ENCODE measurements around the gene DEAF1. TPM values are rescaled to one million over a fixed set of nuclear protein-coding genes. Genes with fewer than 3 reads are reported as not detected.

Gene DEAF1
- total RNA-seq, 4 donors from 2014 or later: 14.8 to 42.4 (median 25.2) TPM

- Histone ChIP-seq H3K4me3 (peak overlapping the region in 2 of 4 donors; percentile 14 to 51), H3K27me3 (peaks cover 42 to 59% (median 57%) of the 10 kb centered on the region in 3 donors), H3K27ac (no peak overlapping the region), H3K4me1 (peaks cover 4 to 12% of the 10 kb centered on the region in 2 donors), H3K36me3 (no peaks in the 10 kb centered on the region), H3K9me3 (no peaks in the 10 kb centered on the region)
- in situ Hi-C loops (cut with MboI; ENCODE audit: low sequenced_read_pairs in 4 of 4) (loop anchor here in 3 of 4 donors (25.0 kb wide), 1 partner anchor 158 kb away; the partner anchor contains the start of genes LMNTD2 (in 3 of the 3) and RASSF7 (in 3 of the 3)), intact Hi-C loops (cut with DNase I; ENCODE audit: low total_unique reads) (no loop called here)
- no peak for TF ChIP-seq POLR2A (IDR thresholded peaks at IDR 0.05)
- ATAC-seq (no peak), DNase-seq (no peak)
Measured at GRCh38 chr11:720017-720641, 25.1 kb upstream of the DEAF1 start.

- no peaks in the 10 kb centered on the region for H3K9me3 ChIP-seq
- intact Hi-C loops (cut with DNase I; ENCODE audit: low total_unique reads): no loop called here
- peaks cover 37 to 52% (median 50%) of the 10 kb centered on the region in 3 donors for H3K27me3 ChIP-seq
- no peaks in the 10 kb centered on the region for H3K36me3 ChIP-seq
- no peak overlapping the region for H3K27ac ChIP-seq
- in situ Hi-C loops (cut with MboI; ENCODE audit: low sequenced_read_pairs in 4 of 4): loop anchor here in 3 of 4 donors (25.0 kb wide), 1 partner anchor 157 kb away; the partner anchor contains the start of genes LMNTD2 (in 3 of the 3) and RASSF7 (in 3 of the 3)
- no peak for TF ChIP-seq CTCF (IDR thresholded peaks at IDR 0.05 in 4 of 5, conservative IDR thresholded peaks at IDR 0.05 in 1 of 5)
- TF ChIP-seq POLR2A (IDR thresholded peaks at IDR 0.05): no peak
- H3K4me1 ChIP-seq: peaks cover 4 to 12% of the 10 kb centered on the region in 2 donors
- DNase-seq: no peak
- ATAC-seq: no peak
- no peak overlapping the region for H3K4me3 ChIP-seq
Measured at GRCh38 chr11:719214-720016, 24.4 kb upstream of the DEAF1 start.

GRCh38 chr11:714436-714835 is 19.4 kb upstream of the DEAF1 start:
- Histone ChIP-seq H3K4me3 (no peak overlapping the region), H3K36me3 (no peaks in the 10 kb centered on the region), H3K9me3 (no peaks in the 10 kb centered on the region), H3K27me3 (peaks cover 13 to 18% (median 15%) of the 10 kb centered on the region in 3 donors), H3K27ac (no peak overlapping the region), H3K4me1 (no peaks in the 10 kb centered on the region)
- ATAC-seq (no peak), DNase-seq (no peak)
- no peak for TF ChIP-seq POLR2A (IDR thresholded peaks at IDR 0.05)
- no peak for TF ChIP-seq CTCF (IDR thresholded peaks at IDR 0.05 in 4 of 5, conservative IDR thresholded peaks at IDR 0.05 in 1 of 5)
- intact Hi-C loops (cut with DNase I; ENCODE audit: low total_unique reads): no loop called here
- in situ Hi-C loops (cut with MboI; ENCODE audit: low sequenced_read_pairs in 4 of 4): loop anchor here in 3 of 4 donors (25.0 kb wide), 1 partner anchor 152 kb away; the partner anchor contains the start of genes LMNTD2 (in 3 of the 3) and RASSF7 (in 3 of the 3)

- Histone ChIP-seq H3K27ac (no peak overlapping the region), H3K27me3 (peaks cover 33 to 41% (median 33%) of the 10 kb centered on the region in 3 donors), H3K36me3 (no peaks in the 10 kb centered on the region), H3K4me1 (peaks cover 0 to 19% of the 10 kb centered on the region in 2 donors), H3K9me3 (no peaks in the 10 kb centered on the region), H3K4me3 (no peak overlapping the region)
- ATAC-seq (no peak), DNase-seq (peak in 1 of 2 donors; percentile 8)
- intact Hi-C loops (cut with DNase I; ENCODE audit: low total_unique reads): no loop called here
- in situ Hi-C loops (cut with MboI; ENCODE audit: low sequenced_read_pairs in 4 of 4): loop anchor here in 3 of 4 donors (25.0 kb wide), 1 partner anchor 147 kb away; the partner anchor contains the start of genes LMNTD2 (in 3 of the 3) and RASSF7 (in 3 of the 3)
- TF ChIP-seq CTCF (IDR thresholded peaks at IDR 0.05 in 4 of 5, conservative IDR thresholded peaks at IDR 0.05 in 1 of 5) (no peak), POLR2A (IDR thresholded peaks at IDR 0.05) (no peak)
Measured at GRCh38 chr11:709109-709997, 14.3 kb upstream of the DEAF1 start.

All from gastrocnemius medialis (tissue), 4 donors.